DND-41 (cell line): Measurements from ENCODE around the gene HDAC8.

Experiments used
- EZH2 ChIP-seq: IDR thresholded peaks from 3 replicates; pipeline ENCODE4 v1.6.1; 2012; ENCODE audit warnings: borderline replicate concordance, low read depth, mild to moderate bottlenecking, moderate library complexity, low read length, inconsistent platforms; ENCODE audit not compliant: severe bottlenecking
- TF ChIP-seq, protein P1 (sequence below): IDR thresholded peaks from 2 replicates; pipeline ENCODE4 v1.5.1; 2012; ENCODE audit warnings: borderline replicate concordance, low read length, moderate library complexity, mild to moderate bottlenecking; ENCODE audit not compliant: poor library complexity, severe bottlenecking; ENCODE audit errors: extremely low read depth

DNA sequence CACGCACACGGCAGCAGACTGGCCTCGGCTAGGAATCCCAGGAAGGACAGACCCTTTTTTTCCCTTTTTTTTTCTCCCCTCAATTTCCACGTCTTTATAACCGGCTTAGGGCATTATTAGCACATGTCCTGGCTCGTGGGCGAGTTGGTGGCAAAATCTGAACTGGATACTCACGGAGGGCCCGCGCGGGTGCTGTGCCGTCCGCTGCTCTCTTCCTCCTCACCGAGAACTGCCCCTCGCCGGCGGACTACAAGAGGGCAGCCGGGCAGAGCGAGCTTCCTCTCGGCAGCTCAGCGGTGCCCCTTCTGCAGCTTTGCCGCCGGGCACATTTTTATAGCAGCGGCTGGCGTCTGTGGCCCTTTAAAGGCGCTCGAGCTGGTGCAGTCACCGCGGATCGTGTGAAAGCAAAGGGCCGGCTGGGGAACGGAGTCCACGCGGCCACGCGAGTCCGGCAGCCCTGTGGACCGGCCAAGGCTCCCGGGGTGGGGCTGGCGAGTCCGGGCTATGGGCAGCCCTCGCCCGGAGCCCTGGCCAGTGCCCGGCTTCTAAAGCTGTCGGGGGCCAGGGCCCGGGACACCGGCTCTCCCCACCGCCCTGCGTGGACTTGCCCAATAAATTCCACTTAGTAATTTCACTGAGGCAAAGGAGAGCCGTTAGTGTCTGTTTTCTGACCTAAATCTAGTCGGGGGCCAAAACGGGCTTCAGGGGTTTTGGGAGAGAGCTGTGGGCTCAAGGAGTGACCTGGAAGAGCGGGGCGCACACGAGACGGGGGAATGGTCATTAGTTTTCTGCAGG lies 265.6 kb downstream of the HDAC8 start:
- TF ChIP-seq, protein P1, sequence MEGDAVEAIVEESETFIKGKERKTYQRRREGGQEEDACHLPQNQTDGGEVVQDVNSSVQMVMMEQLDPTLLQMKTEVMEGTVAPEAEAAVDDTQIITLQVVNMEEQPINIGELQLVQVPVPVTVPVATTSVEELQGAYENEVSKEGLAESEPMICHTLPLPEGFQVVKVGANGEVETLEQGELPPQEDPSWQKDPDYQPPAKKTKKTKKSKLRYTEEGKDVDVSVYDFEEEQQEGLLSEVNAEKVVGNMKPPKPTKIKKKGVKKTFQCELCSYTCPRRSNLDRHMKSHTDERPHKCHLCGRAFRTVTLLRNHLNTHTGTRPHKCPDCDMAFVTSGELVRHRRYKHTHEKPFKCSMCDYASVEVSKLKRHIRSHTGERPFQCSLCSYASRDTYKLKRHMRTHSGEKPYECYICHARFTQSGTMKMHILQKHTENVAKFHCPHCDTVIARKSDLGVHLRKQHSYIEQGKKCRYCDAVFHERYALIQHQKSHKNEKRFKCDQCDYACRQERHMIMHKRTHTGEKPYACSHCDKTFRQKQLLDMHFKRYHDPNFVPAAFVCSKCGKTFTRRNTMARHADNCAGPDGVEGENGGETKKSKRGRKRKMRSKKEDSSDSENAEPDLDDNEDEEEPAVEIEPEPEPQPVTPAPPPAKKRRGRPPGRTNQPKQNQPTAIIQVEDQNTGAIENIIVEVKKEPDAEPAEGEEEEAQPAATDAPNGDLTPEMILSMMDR: no peak
- TF ChIP-seq EZH2: no peak
